Measurements from ENCODE around the gene SULT4A1. TPM values are rescaled to one million over a fixed set of nuclear protein-coding genes. Genes with fewer than 3 reads are reported as not detected.

Gene SULT4A1
- total RNA-seq, 1 experiment from 2014 or later = 0.15 TPM

DNA sequence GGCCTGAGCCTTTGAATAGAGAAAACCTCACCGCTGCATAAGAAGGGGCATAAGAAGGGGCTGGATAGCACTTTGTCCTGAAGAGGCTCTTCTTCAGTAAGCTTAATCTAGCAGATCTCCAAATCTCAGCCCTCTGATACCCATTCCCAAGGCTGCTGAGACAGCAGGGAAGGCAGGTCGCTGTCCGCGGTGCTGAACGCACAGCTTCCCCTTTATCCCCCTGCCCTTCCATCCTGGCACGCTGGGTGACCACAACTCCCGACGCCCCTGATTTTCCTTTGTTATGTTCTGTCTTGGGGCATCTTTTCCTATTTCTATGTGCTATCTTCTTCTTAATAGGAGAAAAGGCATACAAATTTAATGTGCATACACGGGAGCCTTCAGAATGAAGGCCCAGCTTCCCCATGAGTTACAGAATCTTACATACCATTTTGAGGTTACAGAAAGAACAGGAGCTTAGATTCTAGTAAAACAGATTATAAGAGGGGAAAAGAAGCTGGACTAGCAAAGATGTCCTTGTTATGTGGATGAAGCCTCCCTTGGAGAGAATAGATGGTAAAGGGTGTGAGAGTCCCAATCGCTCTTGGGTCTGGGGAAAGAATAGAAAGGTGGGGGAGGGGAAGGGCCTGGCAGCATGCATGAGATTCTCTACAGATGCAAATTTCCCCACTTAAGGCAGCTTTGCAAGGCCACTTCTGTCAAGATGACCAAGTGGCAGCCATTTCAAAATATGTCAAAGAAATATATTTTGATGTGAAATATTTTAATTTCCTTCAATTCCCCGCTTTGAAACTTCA, 5.7 kb upstream of the SULT4A1 start:
- no peak for TF ChIP-seq EZH2 (IDR thresholded peaks at IDR 0.05; ENCODE audit: borderline replicate concordance, low read depth, low read length, poor library complexity, severe bottlenecking)
- TF ChIP-seq CTCF (conservative IDR thresholded peaks at IDR 0.05; ENCODE audit: low read depth, low read length) = no peak
- ChIA-PET CTCF (interaction anchor here (0.6 kb wide), 1 partner anchor 17 kb away, joined by 12 read pairs; no protein-coding TSS in a partner anchor), POLR2A (ENCODE audit: low non-redundant PET) (no interaction called here)
- Histone ChIP-seq H3K27ac (ENCODE audit: low read depth, low read length, poor library complexity, severe bottlenecking) (no peak overlapping the region), H3K4me3 (ENCODE audit: low read depth, low read length, poor library complexity, severe bottlenecking) (no peak overlapping the region), H3K9me3 (ENCODE audit: low read depth, low read length, poor library complexity, severe bottlenecking) (no peaks in the 10 kb centered on the region), H3K36me3 (ENCODE audit: insufficient read depth, low read length, poor library complexity, severe bottlenecking) (no peaks in the 10 kb centered on the region), H3K4me1 (ENCODE audit: insufficient read depth, low read length, poor library complexity, severe bottlenecking) (no peaks in the 10 kb centered on the region), H3K27me3 (replicated peaks; ENCODE audit: insufficient read depth, low read depth, low read length, poor library complexity) (peaks cover 36% of the 10 kb centered on the region)
- peak; percentile 70 for DNase-seq (ENCODE audit: low spot score)
- intact Hi-C loops (cut with micrococcal nuclease; ENCODE audit: unreplicated experiment) = no loop called here
- BruUV-seq (replicated peaks) = no TSS peak

GRCh38 chr22:43862882-43863202, 529 bp upstream of the SULT4A1 start:
- no TSS peak for BruUV-seq (replicated peaks)
- H3K9me3 ChIP-seq (ENCODE audit: low read depth, low read length, poor library complexity, severe bottlenecking) = no peaks in the 10 kb centered on the region
- DNase-seq (ENCODE audit: low spot score) = no peak
- CTCF ChIA-PET = interaction anchor here (0.6 to 0.7 kb wide), 2 partner anchors 22 to 684 kb away, joined by 3 to 11 read pairs; no protein-coding TSS in a partner anchor
- no peak overlapping the region for H3K27ac ChIP-seq (ENCODE audit: low read depth, low read length, poor library complexity, severe bottlenecking)
- H3K4me3 ChIP-seq (ENCODE audit: low read depth, low read length, poor library complexity, severe bottlenecking) = peak overlapping the region; percentile 12
- TF ChIP-seq EZH2 (IDR thresholded peaks at IDR 0.05; ENCODE audit: borderline replicate concordance, low read depth, low read length, poor library complexity, severe bottlenecking) = no peak
- no peak for TF ChIP-seq CTCF (conservative IDR thresholded peaks at IDR 0.05; ENCODE audit: low read depth, low read length)
- intact Hi-C loops (cut with micrococcal nuclease; ENCODE audit: unreplicated experiment) = no loop called here
- POLR2A ChIA-PET (ENCODE audit: low non-redundant PET) = no interaction called here
- H3K27me3 ChIP-seq (replicated peaks; ENCODE audit: insufficient read depth, low read depth, low read length, poor library complexity) = peaks cover 58% of the 10 kb centered on the region
- no peaks in the 10 kb centered on the region for H3K4me1 ChIP-seq (ENCODE audit: insufficient read depth, low read length, poor library complexity, severe bottlenecking)
- H3K36me3 ChIP-seq (ENCODE audit: insufficient read depth, low read length, poor library complexity, severe bottlenecking) = no peaks in the 10 kb centered on the region

DNA sequence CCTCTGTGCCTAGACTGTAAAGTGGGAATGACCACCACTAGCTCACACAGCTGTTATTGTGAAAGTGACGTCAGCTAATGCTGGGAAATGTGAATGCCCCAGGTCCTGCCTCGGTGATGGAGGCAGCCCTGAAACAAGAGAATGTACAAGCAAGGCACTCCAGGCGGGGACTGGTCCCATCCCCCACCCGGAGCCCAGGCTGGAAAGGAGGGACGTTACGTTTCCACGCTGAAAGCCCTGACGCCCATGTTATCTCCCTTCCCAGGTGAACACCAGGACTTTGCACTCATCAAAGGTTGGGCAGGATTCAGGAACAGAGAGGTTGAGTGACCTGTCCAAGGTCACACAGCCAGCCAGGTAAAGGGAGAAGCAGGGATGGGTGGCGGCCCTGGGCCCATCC, 784 bp downstream of the SULT4A1 start:
- H3K27me3 ChIP-seq (replicated peaks; ENCODE audit: insufficient read depth, low read depth, low read length, poor library complexity) = peaks cover 58% of the 10 kb centered on the region
- DNase-seq (ENCODE audit: low spot score) = no peak
- ChIA-PET POLR2A (ENCODE audit: low non-redundant PET) (no interaction called here), CTCF (no interaction called here)
- BruUV-seq (replicated peaks) = no TSS peak
- H3K4me3 ChIP-seq (ENCODE audit: low read depth, low read length, poor library complexity, severe bottlenecking) = no peak overlapping the region
- H3K4me1 ChIP-seq (ENCODE audit: insufficient read depth, low read length, poor library complexity, severe bottlenecking) = no peaks in the 10 kb centered on the region
- H3K36me3 ChIP-seq (ENCODE audit: insufficient read depth, low read length, poor library complexity, severe bottlenecking) = no peaks in the 10 kb centered on the region
- H3K27ac ChIP-seq (ENCODE audit: low read depth, low read length, poor library complexity, severe bottlenecking) = no peak overlapping the region
- no peaks in the 10 kb centered on the region for H3K9me3 ChIP-seq (ENCODE audit: low read depth, low read length, poor library complexity, severe bottlenecking)
- intact Hi-C loops (cut with micrococcal nuclease; ENCODE audit: unreplicated experiment) = no loop called here
- TF ChIP-seq CTCF (conservative IDR thresholded peaks at IDR 0.05; ENCODE audit: low read depth, low read length) (no peak), EZH2 (IDR thresholded peaks at IDR 0.05; ENCODE audit: borderline replicate concordance, low read depth, low read length, poor library complexity, severe bottlenecking) (no peak)
